Uterus (tissue), 2 donors: Measurements from ENCODE around the gene C9orf72.

Experiments
- CTCF ChIP-seq, 4 experiments: fragments of 200-600 bp in 2 of 4; fragments of 450-650 bp in 2 of 4; sonication (generic) in 2 of 4; IDR thresholded peaks; one replicate each; pipeline ENCODE4 v1.5.1; 2016 to 2019; ENCODE audit warnings: antibody characterized with exemption in 4 of 4, mild to moderate bottlenecking in 2 of 4, moderate library complexity in 1 of 4
- POLR2A ChIP-seq, 2 donors: fragments of 450-650 bp; IDR thresholded peaks; one replicate each; pipeline ENCODE4 v1.6.1; 2016; ENCODE audit warnings: antibody characterized with exemption in 2 of 2, mild to moderate bottlenecking in 1 of 2, moderate library complexity in 1 of 2

GRCh38 chr9:27503623-27504022, 69.7 kb downstream of the C9orf72 start:
- no peak for TF ChIP-seq POLR2A (IDR thresholded peaks at IDR 0.05)
- TF ChIP-seq CTCF (IDR thresholded peaks at IDR 0.05): no peak
